Suprapubic skin (tissue), 3 donors: ENCODE data around the gene LRRC75A.

ENCODE experiments used
- POLR2A ChIP-seq, 2 donors: fragments of 450-650 bp; IDR thresholded peaks; one replicate each; pipeline ENCODE4 v1.6.1; 2017; ENCODE audit warnings: antibody characterized with exemption in 2 of 2, mild to moderate bottlenecking in 2 of 2, moderate library complexity in 2 of 2
- TF ChIP-seq, protein P1 (sequence below), 2 donors: fragments of 200-600 bp in 1 of 2; fragments of 450-650 bp in 1 of 2; sonication (generic) in 1 of 2; IDR thresholded peaks; one replicate each; pipeline ENCODE4 v1.5.1; 2016 to 2019; ENCODE audit warnings: antibody characterized with exemption in 2 of 2, mild to moderate bottlenecking in 1 of 2, moderate library complexity in 1 of 2

DNA sequence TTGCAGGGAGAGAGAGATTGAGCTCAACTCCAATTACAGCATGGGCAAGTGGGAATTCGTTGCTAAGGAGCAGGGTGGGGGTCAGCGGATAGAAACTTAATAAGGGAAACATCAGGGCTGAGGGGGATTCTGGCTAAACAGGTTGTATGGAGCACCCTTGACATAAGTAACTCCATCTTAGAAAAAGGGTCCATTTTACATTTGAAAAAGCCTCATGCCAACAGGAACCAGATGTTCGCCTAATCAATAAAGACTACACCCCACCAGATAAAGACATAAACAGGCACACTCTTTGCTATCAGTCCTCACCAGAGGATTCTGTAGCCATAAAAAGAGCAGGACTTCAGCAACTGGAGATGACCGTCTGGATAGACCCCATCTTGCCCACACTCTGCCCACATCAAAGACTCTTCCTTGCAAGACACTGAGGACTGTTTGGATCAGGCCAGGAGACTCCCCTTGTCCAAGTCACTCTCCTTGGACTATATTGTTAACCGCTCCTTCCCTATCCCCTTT, 1.6 kb upstream of the LRRC75A start:
- TF ChIP-seq POLR2A (IDR thresholded peaks at IDR 0.05): no peak
- TF ChIP-seq, protein P1, sequence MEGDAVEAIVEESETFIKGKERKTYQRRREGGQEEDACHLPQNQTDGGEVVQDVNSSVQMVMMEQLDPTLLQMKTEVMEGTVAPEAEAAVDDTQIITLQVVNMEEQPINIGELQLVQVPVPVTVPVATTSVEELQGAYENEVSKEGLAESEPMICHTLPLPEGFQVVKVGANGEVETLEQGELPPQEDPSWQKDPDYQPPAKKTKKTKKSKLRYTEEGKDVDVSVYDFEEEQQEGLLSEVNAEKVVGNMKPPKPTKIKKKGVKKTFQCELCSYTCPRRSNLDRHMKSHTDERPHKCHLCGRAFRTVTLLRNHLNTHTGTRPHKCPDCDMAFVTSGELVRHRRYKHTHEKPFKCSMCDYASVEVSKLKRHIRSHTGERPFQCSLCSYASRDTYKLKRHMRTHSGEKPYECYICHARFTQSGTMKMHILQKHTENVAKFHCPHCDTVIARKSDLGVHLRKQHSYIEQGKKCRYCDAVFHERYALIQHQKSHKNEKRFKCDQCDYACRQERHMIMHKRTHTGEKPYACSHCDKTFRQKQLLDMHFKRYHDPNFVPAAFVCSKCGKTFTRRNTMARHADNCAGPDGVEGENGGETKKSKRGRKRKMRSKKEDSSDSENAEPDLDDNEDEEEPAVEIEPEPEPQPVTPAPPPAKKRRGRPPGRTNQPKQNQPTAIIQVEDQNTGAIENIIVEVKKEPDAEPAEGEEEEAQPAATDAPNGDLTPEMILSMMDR (IDR thresholded peaks at IDR 0.05): no peak
